ENCODE measurements around the gene A3GALT2.

DNA sequence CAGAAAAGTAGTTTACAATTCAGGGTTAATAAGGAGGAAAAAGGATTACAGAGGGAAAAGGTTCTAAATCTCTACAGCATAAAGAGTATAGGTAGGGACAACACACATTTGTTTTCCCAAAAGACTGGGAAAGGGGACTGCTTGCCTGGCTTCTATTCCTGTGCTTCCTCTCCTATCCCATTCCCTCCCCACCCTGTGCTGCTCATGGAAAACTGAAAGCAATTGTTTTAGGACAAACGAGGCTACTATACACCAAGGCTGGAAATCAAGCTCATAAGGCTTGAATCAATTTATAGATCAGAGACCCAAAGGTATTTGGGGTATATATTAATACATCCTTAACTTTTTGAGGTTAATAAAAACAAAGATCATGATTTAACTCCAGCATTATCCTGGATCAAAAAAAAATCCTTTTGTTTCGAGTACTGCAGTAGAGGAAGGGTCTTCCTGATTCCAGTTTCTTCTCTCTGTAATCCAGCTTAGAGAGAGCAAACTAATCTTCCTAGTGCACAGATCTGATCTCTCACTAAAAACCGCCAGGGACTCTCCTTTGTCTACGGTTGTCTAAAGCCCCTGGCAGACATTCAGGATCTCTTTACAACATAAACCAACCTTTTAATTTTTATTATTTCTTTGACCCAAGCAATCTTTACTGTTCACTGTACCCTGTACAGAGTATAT lies 37.4 kb upstream of the A3GALT2 start:
- TF ChIP-seq, protein P1, sequence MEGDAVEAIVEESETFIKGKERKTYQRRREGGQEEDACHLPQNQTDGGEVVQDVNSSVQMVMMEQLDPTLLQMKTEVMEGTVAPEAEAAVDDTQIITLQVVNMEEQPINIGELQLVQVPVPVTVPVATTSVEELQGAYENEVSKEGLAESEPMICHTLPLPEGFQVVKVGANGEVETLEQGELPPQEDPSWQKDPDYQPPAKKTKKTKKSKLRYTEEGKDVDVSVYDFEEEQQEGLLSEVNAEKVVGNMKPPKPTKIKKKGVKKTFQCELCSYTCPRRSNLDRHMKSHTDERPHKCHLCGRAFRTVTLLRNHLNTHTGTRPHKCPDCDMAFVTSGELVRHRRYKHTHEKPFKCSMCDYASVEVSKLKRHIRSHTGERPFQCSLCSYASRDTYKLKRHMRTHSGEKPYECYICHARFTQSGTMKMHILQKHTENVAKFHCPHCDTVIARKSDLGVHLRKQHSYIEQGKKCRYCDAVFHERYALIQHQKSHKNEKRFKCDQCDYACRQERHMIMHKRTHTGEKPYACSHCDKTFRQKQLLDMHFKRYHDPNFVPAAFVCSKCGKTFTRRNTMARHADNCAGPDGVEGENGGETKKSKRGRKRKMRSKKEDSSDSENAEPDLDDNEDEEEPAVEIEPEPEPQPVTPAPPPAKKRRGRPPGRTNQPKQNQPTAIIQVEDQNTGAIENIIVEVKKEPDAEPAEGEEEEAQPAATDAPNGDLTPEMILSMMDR (IDR thresholded peaks at IDR 0.05): no peak
- TF ChIP-seq EZH2 (IDR thresholded peaks at IDR 0.05; ENCODE audit: borderline replicate concordance, insufficient read depth, low read depth, low read length, poor library complexity, severe bottlenecking): no peak
